ENCODE results near the gene PDLIM7.

DNA sequence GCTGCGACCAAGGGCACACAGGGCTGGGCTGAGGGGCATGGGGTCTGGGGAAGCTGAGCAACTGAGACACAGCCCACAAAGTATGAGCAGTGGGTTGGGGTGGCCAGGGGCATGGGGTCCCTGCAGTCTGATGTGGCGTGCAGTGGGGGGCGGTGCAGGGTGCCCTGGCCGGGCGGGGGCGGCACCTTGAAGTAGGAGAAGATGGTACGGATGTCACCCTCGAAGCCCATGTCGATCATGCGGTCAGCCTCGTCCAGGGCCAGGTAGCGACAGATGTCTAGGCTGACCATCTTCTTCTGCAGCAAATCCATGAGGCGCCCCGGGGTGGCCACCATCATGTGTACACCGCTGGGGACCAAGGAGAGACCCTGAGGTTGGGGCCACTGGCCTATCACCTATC, 16.1 kb upstream of the PDLIM7 start:
- TF ChIP-seq, protein P1, sequence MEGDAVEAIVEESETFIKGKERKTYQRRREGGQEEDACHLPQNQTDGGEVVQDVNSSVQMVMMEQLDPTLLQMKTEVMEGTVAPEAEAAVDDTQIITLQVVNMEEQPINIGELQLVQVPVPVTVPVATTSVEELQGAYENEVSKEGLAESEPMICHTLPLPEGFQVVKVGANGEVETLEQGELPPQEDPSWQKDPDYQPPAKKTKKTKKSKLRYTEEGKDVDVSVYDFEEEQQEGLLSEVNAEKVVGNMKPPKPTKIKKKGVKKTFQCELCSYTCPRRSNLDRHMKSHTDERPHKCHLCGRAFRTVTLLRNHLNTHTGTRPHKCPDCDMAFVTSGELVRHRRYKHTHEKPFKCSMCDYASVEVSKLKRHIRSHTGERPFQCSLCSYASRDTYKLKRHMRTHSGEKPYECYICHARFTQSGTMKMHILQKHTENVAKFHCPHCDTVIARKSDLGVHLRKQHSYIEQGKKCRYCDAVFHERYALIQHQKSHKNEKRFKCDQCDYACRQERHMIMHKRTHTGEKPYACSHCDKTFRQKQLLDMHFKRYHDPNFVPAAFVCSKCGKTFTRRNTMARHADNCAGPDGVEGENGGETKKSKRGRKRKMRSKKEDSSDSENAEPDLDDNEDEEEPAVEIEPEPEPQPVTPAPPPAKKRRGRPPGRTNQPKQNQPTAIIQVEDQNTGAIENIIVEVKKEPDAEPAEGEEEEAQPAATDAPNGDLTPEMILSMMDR (IDR thresholded peaks at IDR 0.05) = no peak
- TF ChIP-seq POLR2A (IDR thresholded peaks at IDR 0.05; ENCODE audit: low read depth) (no peak), POLR2AphosphoS5 (IDR thresholded peaks at IDR 0.05) (no peak)
